ENCODE measurements around the gene AFF1. TPM values are rescaled to one million over a fixed set of nuclear protein-coding genes. Genes with fewer than 3 reads are reported as not detected.
"Not testable (repeated sequence)": the region's sequence is repeated elsewhere in the genome, so short reads cannot be mapped to it uniquely, and the experiment has no call there.

The AFF1 gene
- total RNA-seq, 1 donor from 2014 or later: 112 TPM

- DNase-seq (ENCODE audit: low spot score in 2 of 2): no peak
- Histone ChIP-seq H3K27me3 (no peaks in the 10 kb centered on the region), H3K27ac (no peak overlapping the region), H3K9me3 (no peaks in the 10 kb centered on the region), H3K36me3 (no peaks in the 10 kb centered on the region), H3K4me1 (peaks cover 0 to 2% of the 10 kb centered on the region in 2 donors), H3K4me3 (no peak overlapping the region)
- TF ChIP-seq CTCF (IDR thresholded peaks at IDR 0.05): no peak
- intact Hi-C loops (cut with DNase I): no loop called here
Measured at GRCh38 chr4:86978709-86979108, 43.9 kb downstream of the AFF1 start.

- Histone ChIP-seq H3K9me3 (no peaks in the 10 kb centered on the region), H3K4me3 (no peak overlapping the region), H3K4me1 (peaks cover 0 to 2% of the 10 kb centered on the region in 2 donors), H3K27ac (no peak overlapping the region), H3K36me3 (no peaks in the 10 kb centered on the region), H3K27me3 (no peaks in the 10 kb centered on the region)
- TF ChIP-seq CTCF (IDR thresholded peaks at IDR 0.05): no peak
- intact Hi-C loops (cut with DNase I): no loop called here
- no peak for DNase-seq (ENCODE audit: low spot score in 2 of 2)
Measured at GRCh38 chr4:86980230-86980629, 45.4 kb downstream of the AFF1 start.

GRCh38 chr4:86981789-86982188 lies 47.0 kb downstream of the AFF1 start:
- no peak for TF ChIP-seq CTCF (IDR thresholded peaks at IDR 0.05)
- no peak for DNase-seq (ENCODE audit: low spot score in 2 of 2)
- Histone ChIP-seq H3K27ac (no peak overlapping the region), H3K4me1 (peaks cover 0 to 2% of the 10 kb centered on the region in 2 donors), H3K4me3 (no peak overlapping the region), H3K36me3 (no peaks in the 10 kb centered on the region), H3K9me3 (no peaks in the 10 kb centered on the region), H3K27me3 (no peaks in the 10 kb centered on the region)
- intact Hi-C loops (cut with DNase I): no loop called here

- H3K4me3 ChIP-seq; H3K27ac ChIP-seq; intact Hi-C loops (cut with DNase I); H3K9me3 ChIP-seq; H3K36me3 ChIP-seq; DNase-seq (ENCODE audit: low spot score in 2 of 2); H3K27me3 ChIP-seq; H3K4me1 ChIP-seq: not testable (repeated sequence)
Measured at GRCh38 chr4:86985852-86986251, 51.0 kb downstream of the AFF1 start.

GRCh38 chr4:86989658-86990057 lies 54.8 kb downstream of the AFF1 start:
- H3K4me3 ChIP-seq, H3K36me3 ChIP-seq: not testable (repeated sequence)

GRCh38 chr4:86990510-86990909 lies 55.7 kb downstream of the AFF1 start:
- Histone ChIP-seq H3K27ac (no peak overlapping the region), H3K4me1 (no peaks in the 10 kb centered on the region), H3K36me3 (no peaks in the 10 kb centered on the region), H3K9me3 (no peaks in the 10 kb centered on the region), H3K27me3 (no peaks in the 10 kb centered on the region), H3K4me3 (no peak overlapping the region)
- intact Hi-C loops (cut with DNase I): no loop called here
- no peak for TF ChIP-seq CTCF (IDR thresholded peaks at IDR 0.05)
- no peak for DNase-seq (ENCODE audit: low spot score in 2 of 2)

More at GRCh38 chr4:86989658-86990057, 54.8 kb downstream of the AFF1 start:
- intact Hi-C loops (cut with DNase I); H3K27ac ChIP-seq; H3K9me3 ChIP-seq; H3K4me1 ChIP-seq; H3K27me3 ChIP-seq; DNase-seq (ENCODE audit: low spot score in 2 of 2): not testable (repeated sequence)

GRCh38 chr4:86991994-86992393 lies 57.2 kb downstream of the AFF1 start:
- H3K9me3 ChIP-seq: no peaks in the 10 kb centered on the region
- no peak for TF ChIP-seq CTCF (IDR thresholded peaks at IDR 0.05)
- H3K4me3 ChIP-seq: no peak overlapping the region
- no peaks in the 10 kb centered on the region for H3K36me3 ChIP-seq
- H3K27me3 ChIP-seq: no peaks in the 10 kb centered on the region
- no peak overlapping the region for H3K27ac ChIP-seq
- intact Hi-C loops (cut with DNase I): no loop called here
- no peak for DNase-seq (ENCODE audit: low spot score in 2 of 2)
- H3K4me1 ChIP-seq: no peaks in the 10 kb centered on the region

All from ascending aorta (tissue), 2 donors.